Caco-2 (cell line): Measurements from ENCODE around the gene ECHDC1. TPM values are rescaled to one million over a fixed set of nuclear protein-coding genes. Genes with fewer than 3 reads are reported as not detected.

ENCODE experiments used
- BruUV-seq: library from RNA; stranded (reverse); fragments of 400-500 nt; replicated peaks from 2 replicates; lab custom pipeline; 2021; lab: Mats Ljungman, UMichigan
- CTCF ChIA-PET: fragments of 300-600 bp; sonication (Branson Sonifier 250); formaldehyde crosslinking; loops from one replicate; lab custom pipeline; 2022; ENCODE audit warnings: antibody characterized with exemption; lab: Charles Lee
- POLR2A ChIA-PET: fragments of 300-600 bp; sonication (Branson Sonifier 250); formaldehyde crosslinking; loops from one replicate; lab custom pipeline; 2022; ENCODE audit warnings: antibody characterized with exemption; lab: Charles Lee
- DNase-seq, 2 experiments: peaks; one replicate each; pipeline versions ENCODE4 v3.0.0 to v3.0.0-alpha.2; 2020 to 2022
- H3K27me3 ChIP-seq: replicated peaks from 2 replicates; pipeline ENCODE4 v1.6.0; 2011; ENCODE audit warnings: low read length; ENCODE audit not compliant: control insufficient read depth, insufficient read depth
- H3K36me3 ChIP-seq: 2 replicates; pipeline ENCODE4 v1.5.1; 2011; ENCODE audit warnings: low read length; ENCODE audit not compliant: control insufficient read depth, insufficient read depth
- H3K4me1 ChIP-seq: fragments of 250-450 bp; sonication (Bioruptor Pico); 2 replicates; pipeline ENCODE4 v1.5.1; 2020; ENCODE audit warnings: mild to moderate bottlenecking
- H3K4me3 ChIP-seq: 2 replicates; pipeline ENCODE4 v1.5.1; 2011; ENCODE audit warnings: low read depth, mild to moderate bottlenecking, control low read depth, low read length
- H3K9me3 ChIP-seq: fragments of 250-450 bp; sonication (Bioruptor Pico); 2 replicates; pipeline ENCODE4 v1.5.1; 2020; ENCODE audit warnings: mild to moderate bottlenecking, moderate library complexity
- H3K27ac Mint-ChIP-seq: one replicate; pipeline ENCODE4 v1.8.0; 2022; ENCODE audit warnings: mixed read lengths; ENCODE audit not compliant: unreplicated experiment
- H3K27me3 Mint-ChIP-seq: one replicate; pipeline ENCODE4 v1.8.0; 2022; ENCODE audit warnings: mixed read lengths; ENCODE audit not compliant: insufficient read depth, unreplicated experiment
- H3K36me3 Mint-ChIP-seq: one replicate; pipeline ENCODE4 v1.8.0; 2022; ENCODE audit warnings: mild to moderate bottlenecking, mixed read lengths; ENCODE audit not compliant: insufficient read depth, unreplicated experiment
- H3K4me1 Mint-ChIP-seq: one replicate; pipeline ENCODE4 v1.8.0; 2022; ENCODE audit warnings: low read depth, mixed read lengths; ENCODE audit not compliant: unreplicated experiment
- H3K4me3 Mint-ChIP-seq: one replicate; pipeline ENCODE4 v1.8.0; 2022; ENCODE audit warnings: mild to moderate bottlenecking, moderate library complexity, mixed read lengths; ENCODE audit not compliant: unreplicated experiment
- H3K9me3 Mint-ChIP-seq: one replicate; pipeline ENCODE4 v1.8.0; 2022; ENCODE audit warnings: mixed read lengths; ENCODE audit not compliant: unreplicated experiment
- intact Hi-C: fragments of 100-400 bp; cut with micrococcal nuclease; formaldehyde crosslinking; loops from one replicate; pipeline ENCODE4 v1.10.0; 2022; ENCODE audit not compliant: unreplicated experiment
- total RNA-seq: library from RNA; stranded (reverse); gene quantifications from 2 replicates; pipeline ENCODE4 v1.2.3, GENCODE V29; 2022
- TF ChIP-seq, protein P1 (sequence below), 2 experiments: fragments of 200-600 bp in 1 of 2; IDR thresholded peaks; 1 replicate in 1 of 2; 2 replicates in 1 of 2; pipeline versions ENCODE4 v1.5.1 to v1.8.0; 2011 to 2022; ENCODE audit warnings: antibody characterized with exemption in 1 of 2, control low read depth in 1 of 2, inconsistent platforms in 1 of 2, low read depth in 1 of 2, low read length in 1 of 2, mild to moderate bottlenecking in 1 of 2, moderate library complexity in 1 of 2; ENCODE audit not compliant: insufficient read depth in 1 of 2, severe bottlenecking in 1 of 2, unreplicated experiment in 1 of 2

ECHDC1 gene
- total RNA-seq, 1 experiment from 2014 or later = 77.5 TPM

GRCh38 chr6:127348028-127348661 lies 4.7 kb upstream of the ECHDC1 start:
- no peaks in the 10 kb centered on the region for H3K27me3 Mint-ChIP-seq
- ChIA-PET CTCF (no interaction called here), POLR2A (no interaction called here)
- H3K9me3 Mint-ChIP-seq = no peaks in the 10 kb centered on the region
- no peaks in the 10 kb centered on the region for H3K4me1 Mint-ChIP-seq
- Histone ChIP-seq H3K4me3 (no peak overlapping the region), H3K9me3 (no peaks in the 10 kb centered on the region), H3K27me3 (no peaks in the 10 kb centered on the region), H3K36me3 (no peaks in the 10 kb centered on the region; the same call in 1 of the 2 replicates), H3K4me1 (peaks cover 11% of the 10 kb centered on the region)
- no peak overlapping the region for H3K4me3 Mint-ChIP-seq
- no peak for DNase-seq
- intact Hi-C loops = no loop called here
- no peak overlapping the region for H3K27ac Mint-ChIP-seq
- H3K36me3 Mint-ChIP-seq = no peaks in the 10 kb centered on the region
- no TSS peak for BruUV-seq
- TF ChIP-seq, protein P1, sequence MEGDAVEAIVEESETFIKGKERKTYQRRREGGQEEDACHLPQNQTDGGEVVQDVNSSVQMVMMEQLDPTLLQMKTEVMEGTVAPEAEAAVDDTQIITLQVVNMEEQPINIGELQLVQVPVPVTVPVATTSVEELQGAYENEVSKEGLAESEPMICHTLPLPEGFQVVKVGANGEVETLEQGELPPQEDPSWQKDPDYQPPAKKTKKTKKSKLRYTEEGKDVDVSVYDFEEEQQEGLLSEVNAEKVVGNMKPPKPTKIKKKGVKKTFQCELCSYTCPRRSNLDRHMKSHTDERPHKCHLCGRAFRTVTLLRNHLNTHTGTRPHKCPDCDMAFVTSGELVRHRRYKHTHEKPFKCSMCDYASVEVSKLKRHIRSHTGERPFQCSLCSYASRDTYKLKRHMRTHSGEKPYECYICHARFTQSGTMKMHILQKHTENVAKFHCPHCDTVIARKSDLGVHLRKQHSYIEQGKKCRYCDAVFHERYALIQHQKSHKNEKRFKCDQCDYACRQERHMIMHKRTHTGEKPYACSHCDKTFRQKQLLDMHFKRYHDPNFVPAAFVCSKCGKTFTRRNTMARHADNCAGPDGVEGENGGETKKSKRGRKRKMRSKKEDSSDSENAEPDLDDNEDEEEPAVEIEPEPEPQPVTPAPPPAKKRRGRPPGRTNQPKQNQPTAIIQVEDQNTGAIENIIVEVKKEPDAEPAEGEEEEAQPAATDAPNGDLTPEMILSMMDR (IDR thresholded peaks at IDR 0.05; ENCODE audit: insufficient read depth in 1 of 2, low read depth in 1 of 2, low read length in 1 of 2, severe bottlenecking in 1 of 2, unreplicated experiment in 1 of 2) = no peak

GRCh38 chr6:127347178-127347577 lies 3.8 kb upstream of the ECHDC1 start:
- H3K27me3 Mint-ChIP-seq = no peaks in the 10 kb centered on the region
- Histone ChIP-seq H3K36me3 (no peaks in the 10 kb centered on the region; the same call in 1 of the 2 replicates), H3K9me3 (no peaks in the 10 kb centered on the region), H3K27me3 (no peaks in the 10 kb centered on the region), H3K4me1 (peaks cover 11% of the 10 kb centered on the region), H3K4me3 (no peak overlapping the region)
- no peaks in the 10 kb centered on the region for H3K4me1 Mint-ChIP-seq
- ChIA-PET POLR2A (interaction anchor here (0.6 kb wide), 1 partner anchor 9 kb away, joined by 3 read pairs; no protein-coding TSS in a partner anchor), CTCF (interaction anchor here (0.6 kb wide), 1 partner anchor 1169 kb away, joined by 4 read pairs; no protein-coding TSS in a partner anchor)
- peak in 1 of 2 experiments; percentile 9 for DNase-seq
- no peak overlapping the region for H3K4me3 Mint-ChIP-seq
- H3K9me3 Mint-ChIP-seq = no peaks in the 10 kb centered on the region
- no TSS peak for BruUV-seq
- H3K36me3 Mint-ChIP-seq = no peaks in the 10 kb centered on the region
- H3K27ac Mint-ChIP-seq = no peak overlapping the region
- intact Hi-C loops = no loop called here
- TF ChIP-seq, protein P1 (IDR thresholded peaks at IDR 0.05; ENCODE audit: insufficient read depth in 1 of 2, low read depth in 1 of 2, low read length in 1 of 2, severe bottlenecking in 1 of 2, unreplicated experiment in 1 of 2) = no peak

- Histone ChIP-seq H3K9me3 (no peaks in the 10 kb centered on the region), H3K36me3 (no peaks in the 10 kb centered on the region; the same call in 1 of the 2 replicates), H3K4me1 (peaks cover 25% of the 10 kb centered on the region), H3K4me3 (no peak overlapping the region), H3K27me3 (no peaks in the 10 kb centered on the region)
- intact Hi-C loops = no loop called here
- CTCF ChIA-PET = no interaction called here
- POLR2A ChIA-PET = no interaction called here
- no TSS peak for BruUV-seq
- DNase-seq = no peak
- no peaks in the 10 kb centered on the region for H3K9me3 Mint-ChIP-seq
- TF ChIP-seq, protein P1 (IDR thresholded peaks at IDR 0.05; ENCODE audit: insufficient read depth in 1 of 2, low read depth in 1 of 2, low read length in 1 of 2, severe bottlenecking in 1 of 2, unreplicated experiment in 1 of 2) = no peak
- H3K4me1 Mint-ChIP-seq = peaks cover 8% of the 10 kb centered on the region
- H3K27me3 Mint-ChIP-seq = no peaks in the 10 kb centered on the region
- no peak overlapping the region for H3K27ac Mint-ChIP-seq
- no peaks in the 10 kb centered on the region for H3K36me3 Mint-ChIP-seq
- H3K4me3 Mint-ChIP-seq = no peak overlapping the region
These were observed 2.1 kb upstream of the ECHDC1 start for GRCh38 chr6:127345521-127345920.
